Peyer's patch (tissue), 4 donors: ENCODE measurements around the gene CNTNAP5.

ENCODE experiments used
- CTCF ChIP-seq, 6 experiments: fragments of 450-650 bp in 4 of 6; fragments of 200-600 bp in 2 of 6; sonication (generic) in 1 of 6; IDR thresholded peaks; one replicate each; pipeline ENCODE4 v1.5.1; 2017 to 2019; ENCODE audit warnings: antibody characterized with exemption in 6 of 6, mild to moderate bottlenecking in 3 of 6, moderate library complexity in 1 of 6
- POLR2A ChIP-seq, 2 donors: fragments of 450-650 bp; IDR thresholded peaks; one replicate each; pipeline ENCODE4 v1.5.1; 2017; ENCODE audit warnings: antibody characterized with exemption in 2 of 2, mild to moderate bottlenecking in 2 of 2, moderate library complexity in 2 of 2

DNA sequence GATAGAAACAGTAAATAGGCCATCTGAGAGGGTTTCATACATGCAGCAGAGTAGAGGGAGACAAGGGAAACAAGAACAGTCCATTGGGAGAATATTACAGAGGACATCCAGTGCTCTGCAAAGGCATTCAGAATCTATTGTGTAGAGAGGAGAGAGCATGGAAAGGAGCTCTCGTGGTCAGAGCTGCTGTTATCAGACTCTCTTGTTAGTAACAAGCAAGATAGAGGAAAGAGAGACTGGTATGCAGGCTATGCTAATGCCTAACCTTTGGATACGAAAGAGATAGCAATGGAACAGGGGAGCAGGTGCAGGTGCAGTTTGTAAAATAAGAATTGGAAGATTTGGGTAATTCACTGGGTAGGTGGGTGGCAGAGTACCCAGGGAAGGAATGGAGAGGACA lies 855.9 kb downstream of the CNTNAP5 start:
- TF ChIP-seq CTCF (IDR thresholded peaks at IDR 0.05): no peak
- TF ChIP-seq POLR2A (IDR thresholded peaks at IDR 0.05): no peak
